MM.1S (cell line): ENCODE measurements around the gene ARPC3.
"Not testable (repeated sequence)": the region's sequence is repeated elsewhere in the genome, so short reads cannot be mapped to it uniquely, and the experiment has no call there.

Experiments
- DNase-seq: peaks from one replicate; pipeline ENCODE4 v3.0.0-alpha.2; 2015
- H2AFZ ChIP-seq: fragments of 300-600 bp; sonication (generic); 2 replicates; pipeline ENCODE4 v1.6.0; 2016; ENCODE audit warnings: antibody characterized with exemption, low read length
- H3F3A ChIP-seq: fragments of 300-600 bp; sonication (generic); 2 replicates; pipeline ENCODE4 v1.6.1; 2016; ENCODE audit warnings: mild to moderate bottlenecking, antibody characterized with exemption, low read length, moderate library complexity, mixed read lengths; ENCODE audit not compliant: insufficient read depth
- H3K27ac ChIP-seq: fragments of 300-600 bp; sonication (generic); 2 replicates; pipeline ENCODE4 v1.5.1; 2016; ENCODE audit warnings: mild to moderate bottlenecking, low read length
- H3K27me3 ChIP-seq: fragments of 300-600 bp; sonication (generic); replicated peaks from 2 replicates; pipeline ENCODE4 v1.6.0; 2016; ENCODE audit warnings: low read length; ENCODE audit not compliant: insufficient read depth
- H3K36me3 ChIP-seq: fragments of 300-600 bp; sonication (generic); replicated peaks from 2 replicates; pipeline ENCODE4 v1.6.1; 2016; ENCODE audit warnings: mild to moderate bottlenecking, low read length, mixed read lengths; ENCODE audit not compliant: insufficient read depth
- H3K4me1 ChIP-seq: fragments of 300-600 bp; sonication (generic); 2 replicates; pipeline ENCODE4 v1.6.1; 2016; ENCODE audit warnings: low read length, mixed read lengths
- H3K4me2 ChIP-seq: fragments of 300-600 bp; sonication (generic); 2 replicates; pipeline ENCODE4 v1.6.0; 2016; ENCODE audit warnings: low read depth, low read length
- H3K4me3 ChIP-seq: fragments of 300-600 bp; sonication (generic); 2 replicates; pipeline ENCODE4 v1.5.1; 2016; ENCODE audit warnings: low read length, mixed read lengths
- H3K79me2 ChIP-seq: fragments of 300-600 bp; sonication (generic); 2 replicates; pipeline ENCODE4 v1.6.1; 2016; ENCODE audit warnings: mixed run types, low read length, mixed read lengths
- H3K9ac ChIP-seq: fragments of 300-600 bp; sonication (generic); 2 replicates; pipeline ENCODE4 v1.6.1; 2016; ENCODE audit warnings: low read length, mixed read lengths
- H3K9me2 ChIP-seq: fragments of 300-600 bp; sonication (generic); replicated peaks from 2 replicates; pipeline ENCODE4 v1.6.1; 2016; ENCODE audit warnings: mild to moderate bottlenecking, low read length, mixed read lengths; ENCODE audit not compliant: insufficient read depth
- H3K9me3 ChIP-seq: fragments of 300-600 bp; sonication (generic); replicated peaks from 2 replicates; pipeline ENCODE4 v1.6.1; 2016; ENCODE audit warnings: mild to moderate bottlenecking, low read length, mixed read lengths; ENCODE audit not compliant: insufficient read depth
- H4K20me1 ChIP-seq: fragments of 300-600 bp; sonication (generic); 2 replicates; pipeline ENCODE4 v1.6.1; 2016; ENCODE audit warnings: mild to moderate bottlenecking, low read length, moderate library complexity, mixed read lengths; ENCODE audit not compliant: insufficient read depth
- EZH2 ChIP-seq: fragments of 300-600 bp; sonication (generic); optimal IDR thresholded peaks from 2 replicates; pipeline ENCODE3; 2017; ENCODE audit warnings: low read depth, mild to moderate bottlenecking, antibody characterized with exemption, low read length, mixed read lengths
- EZH2phosphoT487 ChIP-seq: fragments of 300-600 bp; sonication (generic); IDR thresholded peaks from 2 replicates; pipeline ENCODE4 v1.6.1; 2018; ENCODE audit warnings: antibody characterized with exemption, low read length
- TF ChIP-seq, protein P1 (sequence below): fragments of 300-600 bp; sonication (generic); IDR thresholded peaks from 2 replicates; pipeline ENCODE4 v1.5.1; 2016; ENCODE audit warnings: antibody characterized with exemption, low read length, mixed read lengths

ARPC3 gene

DNA sequence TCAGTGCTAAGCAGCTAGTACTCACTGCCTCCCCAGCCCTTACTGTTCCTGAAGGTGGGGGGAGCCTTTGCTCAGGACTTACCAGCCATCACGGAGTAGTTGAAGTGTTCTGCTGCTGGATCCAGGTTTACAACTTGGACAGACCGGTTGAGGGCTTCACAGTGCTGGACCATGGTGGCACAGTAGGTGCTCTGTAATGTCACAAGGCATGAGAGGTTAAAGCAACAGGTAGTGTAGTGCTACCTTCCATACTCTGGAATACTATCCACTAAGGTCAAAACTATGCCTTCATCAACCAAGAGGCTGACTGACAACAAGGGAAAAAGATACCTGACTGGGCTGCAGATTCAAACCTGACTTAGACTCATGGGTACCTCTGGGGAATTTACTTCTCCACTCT, 14.9 kb upstream of the ARPC3 start:
- H3F3A ChIP-seq: peaks cover 3% of the 10 kb centered on the region; the same call in 1 of the 2 replicates
- DNase-seq: no peak
- no peak overlapping the region for H3K9ac ChIP-seq
- no peak overlapping the region for H2AFZ ChIP-seq
- H3K27me3 ChIP-seq: no peaks in the 10 kb centered on the region
- no peak overlapping the region for H3K4me3 ChIP-seq
- no peaks in the 10 kb centered on the region for H3K9me3 ChIP-seq
- TF ChIP-seq, protein P1, sequence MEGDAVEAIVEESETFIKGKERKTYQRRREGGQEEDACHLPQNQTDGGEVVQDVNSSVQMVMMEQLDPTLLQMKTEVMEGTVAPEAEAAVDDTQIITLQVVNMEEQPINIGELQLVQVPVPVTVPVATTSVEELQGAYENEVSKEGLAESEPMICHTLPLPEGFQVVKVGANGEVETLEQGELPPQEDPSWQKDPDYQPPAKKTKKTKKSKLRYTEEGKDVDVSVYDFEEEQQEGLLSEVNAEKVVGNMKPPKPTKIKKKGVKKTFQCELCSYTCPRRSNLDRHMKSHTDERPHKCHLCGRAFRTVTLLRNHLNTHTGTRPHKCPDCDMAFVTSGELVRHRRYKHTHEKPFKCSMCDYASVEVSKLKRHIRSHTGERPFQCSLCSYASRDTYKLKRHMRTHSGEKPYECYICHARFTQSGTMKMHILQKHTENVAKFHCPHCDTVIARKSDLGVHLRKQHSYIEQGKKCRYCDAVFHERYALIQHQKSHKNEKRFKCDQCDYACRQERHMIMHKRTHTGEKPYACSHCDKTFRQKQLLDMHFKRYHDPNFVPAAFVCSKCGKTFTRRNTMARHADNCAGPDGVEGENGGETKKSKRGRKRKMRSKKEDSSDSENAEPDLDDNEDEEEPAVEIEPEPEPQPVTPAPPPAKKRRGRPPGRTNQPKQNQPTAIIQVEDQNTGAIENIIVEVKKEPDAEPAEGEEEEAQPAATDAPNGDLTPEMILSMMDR: no peak
- no peak for TF ChIP-seq EZH2phosphoT487
- TF ChIP-seq EZH2: no peak
- H3K4me2 ChIP-seq: no peak overlapping the region
- H3K36me3 ChIP-seq: no peaks in the 10 kb centered on the region
- no peaks in the 10 kb centered on the region for H4K20me1 ChIP-seq
- 0 out of 2 replicates have a peak, but pooled peaks cover 3% of the 10 kb centered on the region for H3K4me1 ChIP-seq
- peaks cover 18% of the 10 kb centered on the region for H3K79me2 ChIP-seq
- no peaks in the 10 kb centered on the region for H3K9me2 ChIP-seq
- H3K27ac ChIP-seq: no peak overlapping the region

DNA sequence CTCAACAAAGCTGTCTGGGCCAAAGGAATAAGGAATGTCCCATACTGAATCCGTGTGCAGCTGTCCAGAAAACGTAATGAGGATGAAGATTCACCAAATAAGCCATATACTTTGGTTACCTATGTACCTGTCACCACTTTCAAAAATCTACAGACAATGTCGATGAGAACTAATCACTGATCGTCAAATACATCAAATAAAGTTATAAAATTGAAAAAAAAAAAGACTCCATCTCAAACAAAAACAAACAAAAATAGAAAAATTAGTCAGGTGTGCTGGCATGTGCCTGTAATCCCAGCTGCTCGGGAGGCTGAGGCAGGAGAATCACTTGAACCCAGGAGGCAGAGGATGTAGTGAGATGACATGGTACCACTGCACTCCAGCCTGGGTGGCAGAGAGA, 11.1 kb upstream of the ARPC3 start:
- H3K4me2 ChIP-seq, H3K4me1 ChIP-seq, H3F3A ChIP-seq, H2AFZ ChIP-seq, DNase-seq, H3K9me2 ChIP-seq, H3K27me3 ChIP-seq, H3K27ac ChIP-seq, H3K9ac ChIP-seq, H3K36me3 ChIP-seq, H3K9me3 ChIP-seq, H3K4me3 ChIP-seq, H3K79me2 ChIP-seq, H4K20me1 ChIP-seq: not testable (repeated sequence)

DNA sequence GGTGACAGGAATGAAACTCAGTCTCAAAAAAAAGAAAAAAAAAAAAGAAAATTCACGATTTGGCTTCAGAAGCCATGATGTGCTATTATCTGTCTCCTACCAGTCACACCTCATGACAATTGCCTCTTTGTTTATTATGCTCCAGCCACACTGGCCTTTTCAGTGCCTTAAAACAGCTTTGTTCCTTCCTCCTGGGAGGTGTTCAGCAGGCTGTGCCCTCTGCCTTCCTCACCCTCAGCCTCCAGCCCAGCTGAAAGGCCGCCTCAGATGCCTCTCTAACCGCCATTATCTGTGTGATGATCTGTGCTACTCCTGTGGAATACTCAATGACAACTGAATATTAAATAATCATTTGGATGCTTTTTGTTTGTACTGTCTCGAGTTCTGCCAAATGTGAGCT, 8.6 kb upstream of the ARPC3 start:
- Histone ChIP-seq H2AFZ (no peak overlapping the region), H3F3A (no peaks in the 10 kb centered on the region), H3K4me3 (no peak overlapping the region), H3K9ac (no peak overlapping the region), H4K20me1 (no peaks in the 10 kb centered on the region), H3K4me2 (no peak overlapping the region), H3K9me3 (no peaks in the 10 kb centered on the region), H3K36me3 (no peaks in the 10 kb centered on the region), H3K79me2 (no peaks in the 10 kb centered on the region), H3K27ac (no peak overlapping the region), H3K27me3 (no peaks in the 10 kb centered on the region), H3K4me1 (no peaks in the 10 kb centered on the region), H3K9me2 (no peaks in the 10 kb centered on the region)
- TF ChIP-seq EZH2phosphoT487: no peak
- TF ChIP-seq, protein P1: no peak
- TF ChIP-seq EZH2: no peak
- DNase-seq: no peak

DNA sequence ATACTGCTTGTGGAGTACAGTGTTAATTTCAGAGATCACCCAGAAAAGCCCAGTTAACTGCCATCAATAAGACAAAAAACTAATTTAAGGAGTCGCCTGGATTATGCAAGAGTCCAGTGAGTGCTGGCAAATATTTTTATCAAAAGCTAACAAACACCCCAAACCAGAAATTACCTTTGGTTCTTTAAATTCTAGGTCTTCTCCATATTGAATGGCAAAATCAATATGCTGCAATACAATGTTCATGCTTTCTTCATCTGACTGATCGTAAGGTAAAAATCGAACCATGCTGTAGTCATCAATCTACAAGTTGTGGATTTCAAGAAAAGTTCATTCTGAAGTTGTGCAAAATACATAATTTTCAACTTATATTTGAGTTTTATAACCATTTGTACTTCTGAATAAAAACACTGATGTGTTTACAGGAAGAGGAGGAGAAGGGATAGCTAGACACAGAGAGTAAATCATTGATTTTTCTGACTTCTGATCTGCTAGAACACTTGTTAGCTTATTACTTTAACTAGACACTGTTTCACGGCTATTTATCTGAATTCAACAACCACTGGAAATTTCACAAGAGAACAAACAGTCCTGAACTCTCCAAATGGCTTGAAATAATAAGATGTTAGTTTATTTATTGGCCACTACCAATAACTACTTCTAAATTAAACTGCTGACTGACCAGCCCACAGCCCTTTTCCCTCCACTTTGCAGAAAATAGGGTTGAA, 3.6 kb upstream of the ARPC3 start:
- Histone ChIP-seq H3K27ac (no peak overlapping the region), H3K9me3 (no peaks in the 10 kb centered on the region), H3K4me1 (no peaks in the 10 kb centered on the region), H3K36me3 (no peaks in the 10 kb centered on the region), H3K27me3 (no peaks in the 10 kb centered on the region), H3K4me3 (no peak overlapping the region), H4K20me1 (no peaks in the 10 kb centered on the region), H2AFZ (no peak overlapping the region), H3K9ac (no peak overlapping the region), H3K9me2 (no peaks in the 10 kb centered on the region), H3F3A (peaks cover 8% of the 10 kb centered on the region; the same call in 1 of the 2 replicates), H3K79me2 (peaks cover 13% of the 10 kb centered on the region), H3K4me2 (no peak overlapping the region)
- no peak for DNase-seq
- TF ChIP-seq, protein P1: no peak
- TF ChIP-seq EZH2phosphoT487: no peak
